ENCODE data around the gene YBEY.

Gene YBEY

GRCh38 chr21:46327711-46328110, 41.6 kb downstream of the YBEY start:
- no peak for DNase-seq (ENCODE audit: low spot score)

- no peak for DNase-seq (ENCODE audit: low spot score)
Measured at GRCh38 chr21:46328151-46328550, 42.0 kb downstream of the YBEY start.

- DNase-seq (ENCODE audit: low spot score): no peak
Measured at GRCh38 chr21:46329796-46330195, 43.7 kb downstream of the YBEY start.

GRCh38 chr21:46334351-46335140, 48.4 kb downstream of the YBEY start:
- DNase-seq (ENCODE audit: low spot score): no peak

GRCh38 chr21:46336603-46337002, 50.5 kb downstream of the YBEY start:
- DNase-seq (ENCODE audit: low spot score): no peak

- no peak for DNase-seq (ENCODE audit: low spot score)
Measured at GRCh38 chr21:46340998-46341397, 54.9 kb downstream of the YBEY start.

GRCh38 chr21:46344219-46344915, 58.2 kb downstream of the YBEY start:
- DNase-seq (ENCODE audit: low spot score): no peak

- DNase-seq (ENCODE audit: low spot score): no peak
Measured at GRCh38 chr21:46345861-46346260, 59.7 kb downstream of the YBEY start.

GRCh38 chr21:46346296-46347202, 60.4 kb downstream of the YBEY start:
- no peak for DNase-seq (ENCODE audit: low spot score)

GRCh38 chr21:46347203-46347550, 61.0 kb downstream of the YBEY start:
- no peak for DNase-seq (ENCODE audit: low spot score)

All from cerebellar cortex (tissue), 1 donor.